GM21423 (cell line): ENCODE results near the gene RPN1.
"Not testable (repeated sequence)": the region's sequence is repeated elsewhere in the genome, so short reads cannot be mapped to it uniquely, and the experiment has no call there.

Source experiments
- ATAC-seq: cut with Tn5 transposase; IDR thresholded peaks from one replicate; pipeline ENCODE4 v1.9.1; 2021; ENCODE audit warnings: mild to moderate bottlenecking, moderate library complexity; ENCODE audit not compliant: unreplicated experiment

Gene RPN1

GRCh38 chr3:128613083-128613829, 37.4 kb downstream of the RPN1 start:
- ATAC-seq, result no peak

GRCh38 chr3:128610451-128611070, 40.1 kb downstream of the RPN1 start:
- no peak for ATAC-seq

GRCh38 chr3:128609294-128609693, 41.3 kb downstream of the RPN1 start:
- no peak for ATAC-seq

GRCh38 chr3:128607710-128608048, 42.9 kb downstream of the RPN1 start:
- ATAC-seq, result no peak

GRCh38 chr3:128606094-128606493, 44.5 kb downstream of the RPN1 start:
- no peak for ATAC-seq

- no peak for ATAC-seq
Observed at GRCh38 chr3:128605091-128606046, 45.2 kb downstream of the RPN1 start.

- no peak for ATAC-seq
Observed at GRCh38 chr3:128603811-128604775, 46.5 kb downstream of the RPN1 start.

- ATAC-seq, result no peak
Observed at GRCh38 chr3:128603313-128603712, 47.3 kb downstream of the RPN1 start.

- ATAC-seq, result no peak
Observed at GRCh38 chr3:128598884-128599664, 51.5 kb downstream of the RPN1 start.

- ATAC-seq, result no peak
Observed at GRCh38 chr3:128597900-128598299, 52.7 kb downstream of the RPN1 start.

- ATAC-seq, result no peak
Observed at GRCh38 chr3:128592864-128593263, 57.8 kb downstream of the RPN1 start.

GRCh38 chr3:128591738-128592426, 58.7 kb downstream of the RPN1 start:
- no peak for ATAC-seq

GRCh38 chr3:128590948-128591347, 59.7 kb downstream of the RPN1 start:
- ATAC-seq, result no peak

GRCh38 chr3:128589985-128590384, 60.6 kb downstream of the RPN1 start:
- ATAC-seq, result not testable (repeated sequence)

GRCh38 chr3:128588147-128588546, 62.5 kb downstream of the RPN1 start:
- no peak for ATAC-seq

- ATAC-seq, result no peak
Observed at GRCh38 chr3:128587391-128587790, 63.2 kb downstream of the RPN1 start.

GRCh38 chr3:128586932-128587331, 63.7 kb downstream of the RPN1 start:
- ATAC-seq, result not testable (repeated sequence)

- ATAC-seq, result not testable (repeated sequence)
Observed at GRCh38 chr3:128586391-128586790, 64.2 kb downstream of the RPN1 start.

- no peak for ATAC-seq
Observed at GRCh38 chr3:128585974-128586373, 64.6 kb downstream of the RPN1 start.
